ENCODE measurements around the gene STX19. TPM values are rescaled to one million over a fixed set of nuclear protein-coding genes. Genes with fewer than 3 reads are reported as not detected.

STX19 gene
- total RNA-seq, 2 experiments from 2014 or later = not detected

DNA sequence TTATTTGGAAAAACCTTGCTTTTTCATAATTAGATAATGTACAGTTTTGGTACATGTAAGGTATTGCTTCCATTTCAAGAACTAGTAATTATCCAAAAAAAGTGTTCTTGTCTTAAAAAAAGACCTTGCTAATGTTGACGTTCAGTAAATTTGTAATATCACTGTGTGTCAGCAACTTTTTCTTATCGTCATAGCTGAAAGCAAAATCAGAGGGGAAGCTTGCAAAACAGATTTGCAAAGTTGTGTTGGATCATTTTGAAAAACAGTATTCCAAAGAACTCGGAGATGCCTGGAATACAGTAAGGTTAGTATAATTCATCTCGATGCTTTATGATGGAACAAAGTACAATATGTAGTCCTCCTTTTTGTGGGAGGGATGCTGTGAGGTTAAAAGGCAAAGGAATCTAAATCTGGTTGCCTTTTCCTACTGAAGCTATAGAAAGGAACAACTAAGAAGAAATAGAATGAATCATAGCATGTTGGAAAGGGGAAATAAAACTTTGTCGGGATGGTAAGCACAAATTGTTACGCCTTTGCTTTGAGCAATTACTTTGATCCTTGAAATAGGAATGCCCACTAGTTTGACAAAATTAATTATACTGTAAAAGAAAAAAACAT is 36.0 kb upstream of the STX19 start:
- ChIA-PET CTCF (ENCODE audit: unreplicated experiment) (no interaction called here), POLR2A (interaction anchor here (0.6 to 3.1 kb wide), 2 partner anchors 14 to 67 kb away, joined by 3 to 23 read pairs; no protein-coding TSS in a partner anchor)
- H3K4me2 ChIP-seq (ENCODE audit: low read length) = peak overlapping the region; percentile 77
- H3K9me2 ChIP-seq (ENCODE audit: insufficient read depth, low read length) = no peaks in the 10 kb centered on the region
- peaks cover 46% of the 10 kb centered on the region for H3K36me3 ChIP-seq (ENCODE audit: insufficient read depth, low read length)
- TF ChIP-seq, protein P1, sequence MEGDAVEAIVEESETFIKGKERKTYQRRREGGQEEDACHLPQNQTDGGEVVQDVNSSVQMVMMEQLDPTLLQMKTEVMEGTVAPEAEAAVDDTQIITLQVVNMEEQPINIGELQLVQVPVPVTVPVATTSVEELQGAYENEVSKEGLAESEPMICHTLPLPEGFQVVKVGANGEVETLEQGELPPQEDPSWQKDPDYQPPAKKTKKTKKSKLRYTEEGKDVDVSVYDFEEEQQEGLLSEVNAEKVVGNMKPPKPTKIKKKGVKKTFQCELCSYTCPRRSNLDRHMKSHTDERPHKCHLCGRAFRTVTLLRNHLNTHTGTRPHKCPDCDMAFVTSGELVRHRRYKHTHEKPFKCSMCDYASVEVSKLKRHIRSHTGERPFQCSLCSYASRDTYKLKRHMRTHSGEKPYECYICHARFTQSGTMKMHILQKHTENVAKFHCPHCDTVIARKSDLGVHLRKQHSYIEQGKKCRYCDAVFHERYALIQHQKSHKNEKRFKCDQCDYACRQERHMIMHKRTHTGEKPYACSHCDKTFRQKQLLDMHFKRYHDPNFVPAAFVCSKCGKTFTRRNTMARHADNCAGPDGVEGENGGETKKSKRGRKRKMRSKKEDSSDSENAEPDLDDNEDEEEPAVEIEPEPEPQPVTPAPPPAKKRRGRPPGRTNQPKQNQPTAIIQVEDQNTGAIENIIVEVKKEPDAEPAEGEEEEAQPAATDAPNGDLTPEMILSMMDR (conservative IDR thresholded peaks at IDR 0.05; ENCODE audit: low read length) = no peak
- no peak for TF ChIP-seq EZH2phosphoT487 (IDR thresholded peaks at IDR 0.05; ENCODE audit: borderline replicate concordance, low read depth, low read length)
- H2AFZ ChIP-seq (ENCODE audit: low read length) = peak overlapping the region; percentile 78; the same call in 1 of the 2 replicates
- DNase-seq (ENCODE audit: low spot score) = peak; percentile 6
- no TSS peak for BruUV-seq (replicated peaks)
- H3K27ac ChIP-seq (ENCODE audit: low read depth, low read length, poor library complexity, severe bottlenecking) = peak overlapping the region; percentile 94
- intact Hi-C loops (cut with micrococcal nuclease; ENCODE audit: unreplicated experiment) = no loop called here
- H3K79me2 ChIP-seq (ENCODE audit: insufficient read depth, low read depth, low read length) = peaks cover 41% of the 10 kb centered on the region
- peak overlapping the region; percentile 91 for H3K4me3 ChIP-seq (ENCODE audit: low read depth, low read length, poor library complexity, severe bottlenecking)
- H3K9me3 ChIP-seq (ENCODE audit: low read length) = peaks cover 21% of the 10 kb centered on the region
- H3K4me1 ChIP-seq (ENCODE audit: insufficient read depth, low read length, poor library complexity, severe bottlenecking) = peaks cover 27% of the 10 kb centered on the region
- H4K20me1 ChIP-seq (ENCODE audit: insufficient read depth, low read length) = no peaks in the 10 kb centered on the region

- no peak for TF ChIP-seq EZH2phosphoT487 (IDR thresholded peaks at IDR 0.05; ENCODE audit: borderline replicate concordance, low read depth, low read length)
- TF ChIP-seq, protein P1 (conservative IDR thresholded peaks at IDR 0.05; ENCODE audit: low read length) = no peak
- H3K79me2 ChIP-seq (ENCODE audit: insufficient read depth, low read depth, low read length) = peaks cover 40% of the 10 kb centered on the region
- POLR2A ChIA-PET = interaction anchor here (0.6 to 3.1 kb wide), 13 partner anchors 7 to 83 kb away, joined by 3 to 23 read pairs (median 5); partner anchors contain the start of gene ARL13B
- H3K4me2 ChIP-seq (ENCODE audit: low read length) = peak overlapping the region; percentile 77
- CTCF ChIA-PET (ENCODE audit: unreplicated experiment) = interaction anchor here (0.6 kb wide), 1 partner anchor 20 kb away, joined by 4 read pairs; no protein-coding TSS in a partner anchor
- peaks cover 21% of the 10 kb centered on the region for H3K9me3 ChIP-seq (ENCODE audit: low read length)
- BruUV-seq (replicated peaks) = no TSS peak
- intact Hi-C loops (cut with micrococcal nuclease; ENCODE audit: unreplicated experiment) = loop anchor here (2.0 kb wide), 1 partner anchor 83 kb away; the partner anchor contains the start of gene ARL13B
- DNase-seq (ENCODE audit: low spot score) = peak; percentile 30
- no peaks in the 10 kb centered on the region for H3K9me2 ChIP-seq (ENCODE audit: insufficient read depth, low read length)
- H2AFZ ChIP-seq (ENCODE audit: low read length) = peak overlapping the region; percentile 78
- H3K4me3 ChIP-seq (ENCODE audit: low read depth, low read length, poor library complexity, severe bottlenecking) = peak overlapping the region; percentile 91
- peak overlapping the region; percentile 94 for H3K27ac ChIP-seq (ENCODE audit: low read depth, low read length, poor library complexity, severe bottlenecking)
- H3K4me1 ChIP-seq (ENCODE audit: insufficient read depth, low read length, poor library complexity, severe bottlenecking) = peaks cover 27% of the 10 kb centered on the region
- H4K20me1 ChIP-seq (ENCODE audit: insufficient read depth, low read length) = no peaks in the 10 kb centered on the region
- H3K36me3 ChIP-seq (ENCODE audit: insufficient read depth, low read length) = peaks cover 44% of the 10 kb centered on the region
Measured at GRCh38 chr3:94063496-94064119, 35.2 kb upstream of the STX19 start.

Measured in OCI-LY7 (cell line).